CD8-positive, alpha-beta memory T cell (primary cell): ENCODE results near the gene GRPEL2. TPM values are rescaled to one million over a fixed set of nuclear protein-coding genes. Genes with fewer than 3 reads are reported as not detected.
"Not testable (repeated sequence)": the region's sequence is repeated elsewhere in the genome, so short reads cannot be mapped to it uniquely, and the experiment has no call there.

ENCODE experiments used
- CTCF ChIA-PET: fragments of 350-600 bp; sonication (Branson Sonifier 250); formaldehyde crosslinking; loops from one replicate; lab custom pipeline; 2021; ENCODE audit warnings: antibody characterized with exemption; lab: Charles Lee
- POLR2A ChIA-PET: fragments of 350-600 bp; sonication (Branson Sonifier 250); formaldehyde crosslinking; loops from one replicate; lab custom pipeline; 2021; ENCODE audit warnings: antibody characterized with exemption; lab: Charles Lee
- DNase-seq, 5 donors: peaks; one replicate each; pipeline versions ENCODE4 v3.0.0 to v3.0.0-alpha.2; 2020 to 2022; ENCODE audit warnings: mixed read lengths in 1 of 5
- H3K27ac ChIP-seq: one replicate; pipeline ENCODE4 v1.7.0; 2013; ENCODE audit warnings: low read depth, mild to moderate bottlenecking, low read length, moderate library complexity
- H3K27me3 ChIP-seq: 2 replicates; pipeline ENCODE4 v1.7.0; 2013; ENCODE audit warnings: low read length, mild to moderate bottlenecking; ENCODE audit not compliant: insufficient read depth, poor library complexity, severe bottlenecking
- H3K36me3 ChIP-seq: 2 replicates; pipeline ENCODE4 v1.7.0; 2013; ENCODE audit warnings: mild to moderate bottlenecking, low read length, moderate library complexity; ENCODE audit not compliant: insufficient read depth
- H3K4me1 ChIP-seq: 2 replicates; pipeline ENCODE4 v1.7.0; 2013; ENCODE audit warnings: mild to moderate bottlenecking, low read length, moderate library complexity; ENCODE audit not compliant: insufficient read depth
- H3K4me3 ChIP-seq: 2 replicates; pipeline ENCODE4 v1.7.0; 2013; ENCODE audit warnings: mild to moderate bottlenecking, low read length
- H3K9me3 ChIP-seq: 2 replicates; pipeline ENCODE4 v1.7.0; 2013; ENCODE audit warnings: mild to moderate bottlenecking, low read length
- H3K27ac Mint-ChIP-seq, 8 donors: one replicate each; pipeline ENCODE4 v1.8.0; 2020 to 2021; ENCODE audit warnings: mixed read lengths in 8 of 8, mild to moderate bottlenecking in 6 of 8, inconsistent platforms in 3 of 8, moderate library complexity in 3 of 8
- H3K27me3 Mint-ChIP-seq, 2 donors: one replicate each; pipeline ENCODE4 v1.8.0; 2020 to 2021; ENCODE audit warnings: mixed read lengths in 2 of 2, mild to moderate bottlenecking in 1 of 2, moderate library complexity in 1 of 2
- H3K36me3 Mint-ChIP-seq, 3 donors: one replicate each; pipeline ENCODE4 v1.8.0; 2020 to 2021; ENCODE audit warnings: mixed read lengths in 3 of 3, inconsistent platforms in 1 of 3, mild to moderate bottlenecking in 1 of 3
- H3K4me1 Mint-ChIP-seq, 3 donors: one replicate each; pipeline ENCODE4 v1.8.0; 2020 to 2021; ENCODE audit warnings: mixed read lengths in 3 of 3, inconsistent platforms in 1 of 3, mild to moderate bottlenecking in 1 of 3
- H3K4me3 Mint-ChIP-seq, 7 donors: one replicate each; pipeline ENCODE4 v1.8.0; 2020 to 2021; ENCODE audit warnings: mixed read lengths in 7 of 7, mild to moderate bottlenecking in 6 of 7, moderate library complexity in 4 of 7, inconsistent platforms in 2 of 7
- H3K9me3 Mint-ChIP-seq, 5 donors: one replicate each; pipeline ENCODE4 v1.8.0; 2020 to 2022; ENCODE audit warnings: mixed read lengths in 5 of 5, mild to moderate bottlenecking in 3 of 5, moderate library complexity in 2 of 5, inconsistent platforms in 1 of 5
- polyA plus RNA-seq: library from polyadenylated mRNA; unstranded; fragments of 300-500 nt; fragmentation: Illumina TruSeq; gene quantifications from one replicate; pipeline ENCODE4 v1.2.3, GENCODE V29; 2021
- total RNA-seq, 2 experiments: library from RNA; stranded (reverse); gene quantifications; one replicate each; pipeline ENCODE4 v1.2.3, GENCODE V29; 2021

Gene GRPEL2
- total and polyA plus RNA-seq, 3 experiments from 2014 or later, result 4.5 to 36.5 (median 33.4) TPM

- Mint-ChIP-seq H3K36me3 (no peaks in the 10 kb centered on the region), H3K27me3 (peaks cover 6 to 18% of the 10 kb centered on the region in 2 donors), H3K9me3 (no peaks in the 10 kb centered on the region), H3K27ac (no peak overlapping the region), H3K4me3 (no peak overlapping the region), H3K4me1 (peaks cover 0 to 6% (median 4%) of the 10 kb centered on the region in 3 donors)
- Histone ChIP-seq H3K36me3 (no peaks in the 10 kb centered on the region), H3K4me1 (no peaks in the 10 kb centered on the region), H3K27me3 (no peaks in the 10 kb centered on the region), H3K4me3 (no peak overlapping the region), H3K27ac (no peak overlapping the region), H3K9me3 (no peaks in the 10 kb centered on the region)
- CTCF ChIA-PET, result interaction anchor here (1.0 to 5.4 kb wide), 5 partner anchors 11 to 181 kb away, joined by 3 to 23 read pairs (median 11); partner anchors contain the start of gene GRPEL2
- POLR2A ChIA-PET, result no interaction called here
- no peak for DNase-seq
Observed at GRCh38 chr5:149383399-149383798, 38.1 kb downstream of the GRPEL2 start.

- no peaks in the 10 kb centered on the region for H3K9me3 Mint-ChIP-seq
- H3K27me3 Mint-ChIP-seq, result peaks cover 6 to 14% of the 10 kb centered on the region in 2 donors
- no peak overlapping the region for H3K4me3 Mint-ChIP-seq
- Histone ChIP-seq H3K9me3 (no peaks in the 10 kb centered on the region), H3K4me1 (no peaks in the 10 kb centered on the region), H3K27ac (no peak overlapping the region), H3K27me3 (no peaks in the 10 kb centered on the region), H3K4me3 (no peak overlapping the region), H3K36me3 (no peaks in the 10 kb centered on the region)
- ChIA-PET POLR2A (no interaction called here), CTCF (interaction anchor here (0.8 to 5.4 kb wide), 5 partner anchors 14 to 179 kb away, joined by 3 to 23 read pairs (median 4); no protein-coding TSS in a partner anchor)
- no peaks in the 10 kb centered on the region for H3K36me3 Mint-ChIP-seq
- DNase-seq, result no peak
- H3K27ac Mint-ChIP-seq, result peak overlapping the region in 3 of 8 donors; percentile 7 to 34 (median 33)
- H3K4me1 Mint-ChIP-seq, result peaks cover 0 to 6% (median 4%) of the 10 kb centered on the region in 3 donors
Observed at GRCh38 chr5:149386166-149386565, 40.9 kb downstream of the GRPEL2 start.

GRCh38 chr5:149387081-149387631, 41.9 kb downstream of the GRPEL2 start:
- CTCF ChIA-PET, result interaction anchor here (1.1 to 5.4 kb wide), 3 partner anchors 15 to 178 kb away, joined by 3 to 23 read pairs (median 13); partner anchors contain the start of gene CSNK1A1

GRCh38 chr5:149387982-149388381, 42.7 kb downstream of the GRPEL2 start:
- Mint-ChIP-seq H3K9me3 (no peaks in the 10 kb centered on the region), H3K36me3 (no peaks in the 10 kb centered on the region), H3K4me3 (no peak overlapping the region), H3K4me1 (no peaks in the 10 kb centered on the region), H3K27me3 (peaks cover 4 to 6% of the 10 kb centered on the region in 2 donors), H3K27ac (no peak overlapping the region)
- no peaks in the 10 kb centered on the region for H3K4me1 ChIP-seq
- CTCF ChIA-PET, result interaction anchor here (0.7 to 5.4 kb wide), 4 partner anchors 9 to 177 kb away, joined by 3 to 23 read pairs (median 3); partner anchors contain the start of genes CSNK1A1 and IL17B
- POLR2A ChIA-PET, result no interaction called here
- H3K9me3 ChIP-seq, result no peaks in the 10 kb centered on the region
- no peak for DNase-seq
- no peak overlapping the region for H3K27ac ChIP-seq
- H3K27me3 ChIP-seq, result no peaks in the 10 kb centered on the region
- H3K4me3 ChIP-seq, result no peak overlapping the region
- H3K36me3 ChIP-seq, result no peaks in the 10 kb centered on the region

More at GRCh38 chr5:149387081-149387631, 41.9 kb downstream of the GRPEL2 start:
- Histone ChIP-seq H3K4me3 (no peak overlapping the region), H3K36me3 (no peaks in the 10 kb centered on the region), H3K4me1 (no peaks in the 10 kb centered on the region), H3K27me3 (no peaks in the 10 kb centered on the region), H3K27ac (no peak overlapping the region), H3K9me3 (no peaks in the 10 kb centered on the region)
- H3K4me1 Mint-ChIP-seq, result no peaks in the 10 kb centered on the region
- no peaks in the 10 kb centered on the region for H3K36me3 Mint-ChIP-seq
- peaks cover 5 to 6% of the 10 kb centered on the region in 2 donors for H3K27me3 Mint-ChIP-seq
- no peak for DNase-seq
- POLR2A ChIA-PET, result no interaction called here
- H3K4me3 Mint-ChIP-seq, result no peak overlapping the region
- H3K27ac Mint-ChIP-seq, result no peak overlapping the region
- H3K9me3 Mint-ChIP-seq, result no peaks in the 10 kb centered on the region

- Mint-ChIP-seq H3K4me3 (no peak overlapping the region), H3K36me3 (no peaks in the 10 kb centered on the region), H3K27ac (no peak overlapping the region), H3K27me3 (peaks cover 4 to 6% of the 10 kb centered on the region in 2 donors), H3K4me1 (no peaks in the 10 kb centered on the region), H3K9me3 (no peaks in the 10 kb centered on the region)
- POLR2A ChIA-PET, result no interaction called here
- no peak overlapping the region for H3K27ac ChIP-seq
- CTCF ChIA-PET, result interaction anchor here (0.7 to 5.4 kb wide), 5 partner anchors 10 to 176 kb away, joined by 3 to 23 read pairs (median 3); partner anchors contain the start of genes CSNK1A1 and IL17B
- no peaks in the 10 kb centered on the region for H3K9me3 ChIP-seq
- no peaks in the 10 kb centered on the region for H3K27me3 ChIP-seq
- H3K4me3 ChIP-seq, result no peak overlapping the region
- DNase-seq, result no peak
- no peaks in the 10 kb centered on the region for H3K4me1 ChIP-seq
- H3K36me3 ChIP-seq, result no peaks in the 10 kb centered on the region
Observed at GRCh38 chr5:149388498-149389190, 43.3 kb downstream of the GRPEL2 start.

GRCh38 chr5:149389552-149390495, 44.5 kb downstream of the GRPEL2 start:
- no peaks in the 10 kb centered on the region for H3K4me1 ChIP-seq
- H3K27me3 ChIP-seq, result no peaks in the 10 kb centered on the region
- Mint-ChIP-seq H3K36me3 (no peaks in the 10 kb centered on the region), H3K4me3 (no peak overlapping the region), H3K27ac (no peak overlapping the region), H3K4me1 (no peaks in the 10 kb centered on the region), H3K27me3 (peaks cover 0 to 4% of the 10 kb centered on the region in 2 donors), H3K9me3 (no peaks in the 10 kb centered on the region)
- CTCF ChIA-PET, result interaction anchor here (1.0 to 1.7 kb wide), 4 partner anchors 7 to 18 kb away, joined by 3 to 4 read pairs (median 3); no protein-coding TSS in a partner anchor
- H3K9me3 ChIP-seq, result no peaks in the 10 kb centered on the region
- H3K4me3 ChIP-seq, result no peak overlapping the region
- no peak for DNase-seq
- no peaks in the 10 kb centered on the region for H3K36me3 ChIP-seq
- H3K27ac ChIP-seq, result no peak overlapping the region
- POLR2A ChIA-PET, result no interaction called here

- CTCF ChIA-PET, result interaction anchor here (1.0 kb wide), 1 partner anchor 9 kb away, joined by 3 read pairs; no protein-coding TSS in a partner anchor
- H3K4me1 ChIP-seq, H3K27ac ChIP-seq, DNase-seq, H3K4me3 ChIP-seq, H3K36me3 ChIP-seq, H3K27me3 ChIP-seq, H3K27ac Mint-ChIP-seq, H3K9me3 ChIP-seq, H3K4me3 Mint-ChIP-seq, H3K36me3 Mint-ChIP-seq, POLR2A ChIA-PET, H3K4me1 Mint-ChIP-seq, H3K27me3 Mint-ChIP-seq, H3K9me3 Mint-ChIP-seq: not testable (repeated sequence)
Observed at GRCh38 chr5:149391076-149391475, 45.8 kb downstream of the GRPEL2 start.
